H9 (cell line): ENCODE data around the gene DAD1. TPM values are rescaled to one million over a fixed set of nuclear protein-coding genes. Genes with fewer than 3 reads are reported as not detected.

Experiments used
- DNase-seq: peaks from one replicate; pipeline ENCODE4 v3.0.0-alpha.2; 2017
- H2AFZ ChIP-seq: one replicate; pipeline ENCODE4 v1.6.1; 2013; ENCODE audit warnings: mild to moderate bottlenecking, low read length, control low read depth, moderate library complexity
- H2AK5ac ChIP-seq: 2 replicates; pipeline ENCODE4 v1.6.1; 2013; ENCODE audit warnings: low read length, control low read depth, mixed read lengths; ENCODE audit not compliant: insufficient read length
- H2BK120ac ChIP-seq: one replicate; pipeline ENCODE4 v1.6.1; 2013; ENCODE audit warnings: low read depth, mild to moderate bottlenecking, low read length, control low read depth, inconsistent platforms; ENCODE audit not compliant: poor library complexity, severe bottlenecking
- H2BK12ac ChIP-seq: 2 replicates; pipeline ENCODE4 v1.6.1; 2013; ENCODE audit warnings: low read length, control low read depth, mixed read lengths, low read depth; ENCODE audit not compliant: insufficient read length
- H2BK15ac ChIP-seq: 2 replicates; pipeline ENCODE4 v1.6.1; 2013; ENCODE audit warnings: low read depth, low read length, control low read depth
- H2BK20ac ChIP-seq: one replicate; pipeline ENCODE4 v1.6.1; 2013; ENCODE audit warnings: low read depth, mild to moderate bottlenecking, low read length, control low read depth, inconsistent platforms; ENCODE audit not compliant: poor library complexity, severe bottlenecking
- H2BK5ac ChIP-seq: 2 replicates; pipeline ENCODE4 v1.6.1; 2013; ENCODE audit warnings: low read length, control low read depth, mixed read lengths; ENCODE audit not compliant: insufficient read length
- H3K14ac ChIP-seq: 2 replicates; pipeline ENCODE4 v1.6.1; 2013; ENCODE audit warnings: low read length, control low read depth; ENCODE audit not compliant: insufficient read depth
- H3K18ac ChIP-seq: 2 replicates; pipeline ENCODE4 v1.6.1; 2013; ENCODE audit warnings: low read depth, mild to moderate bottlenecking, mixed read lengths, low read length, control low read depth; ENCODE audit not compliant: insufficient read length
- H3K23ac ChIP-seq: 2 replicates; pipeline ENCODE4 v1.6.1; 2013; ENCODE audit warnings: low read length, control low read depth, mixed read lengths, low read depth; ENCODE audit not compliant: insufficient read length
- H3K23me2 ChIP-seq: 2 replicates; pipeline ENCODE4 v1.6.1; 2013; ENCODE audit warnings: low read depth, mild to moderate bottlenecking, mixed read lengths, low read length, control low read depth; ENCODE audit not compliant: insufficient read length, poor library complexity, severe bottlenecking
- H3K27ac ChIP-seq: 2 replicates; pipeline ENCODE4 v1.5.1; 2013; ENCODE audit warnings: low read length, control low read depth, mixed read lengths, low read depth; ENCODE audit not compliant: insufficient read length
- H3K27me3 ChIP-seq: 2 replicates; pipeline ENCODE4 v1.6.1; 2013; ENCODE audit warnings: low read length, control low read depth, inconsistent platforms; ENCODE audit not compliant: insufficient read depth
- H3K4ac ChIP-seq: 2 replicates; pipeline ENCODE4 v1.6.1; 2013; ENCODE audit warnings: low read depth, mild to moderate bottlenecking, control low read depth, inconsistent platforms, low read length, moderate library complexity
- H3K4me1 ChIP-seq: 2 replicates; pipeline ENCODE4 v1.6.1; 2013; ENCODE audit warnings: low read length, control low read depth, inconsistent platforms; ENCODE audit not compliant: insufficient read depth
- H3K4me2 ChIP-seq: 2 replicates; pipeline ENCODE4 v1.6.1; 2013; ENCODE audit warnings: low read length, control low read depth, mixed read lengths; ENCODE audit not compliant: insufficient read length, insufficient read depth
- H3K56ac ChIP-seq: 2 replicates; pipeline ENCODE4 v1.6.1; 2013; ENCODE audit warnings: low read depth, mild to moderate bottlenecking, mixed read lengths, low read length, control low read depth; ENCODE audit not compliant: insufficient read length
- H3K79me1 ChIP-seq: 2 replicates; pipeline ENCODE4 v1.6.1; 2013; ENCODE audit warnings: low read depth, mild to moderate bottlenecking, moderate library complexity, low read length, control low read depth, inconsistent platforms; ENCODE audit not compliant: insufficient read depth, poor library complexity, severe bottlenecking
- H3K79me2 ChIP-seq: 2 replicates; pipeline ENCODE4 v1.6.1; 2013; ENCODE audit warnings: low read length, control low read depth, inconsistent platforms; ENCODE audit not compliant: insufficient read depth
- H3K9ac ChIP-seq: 2 replicates; pipeline ENCODE4 v1.6.1; 2013; ENCODE audit warnings: low read length, control low read depth, mixed read lengths; ENCODE audit not compliant: insufficient read length; ENCODE audit errors: extremely low read depth
- H3K9me3 ChIP-seq: one replicate; pipeline ENCODE4 v1.6.1; 2013; ENCODE audit warnings: low read depth, low read length, inconsistent platforms; ENCODE audit not compliant: control insufficient read depth
- H3T11ph ChIP-seq: one replicate; pipeline ENCODE4 v1.6.1; 2013; ENCODE audit warnings: mild to moderate bottlenecking, low read length, control low read depth, inconsistent platforms
- H4K20me1 ChIP-seq: one replicate; pipeline ENCODE4 v1.6.1; 2013; ENCODE audit not compliant: control insufficient read depth, insufficient read length, insufficient read depth
- H4K5ac ChIP-seq: 2 replicates; pipeline ENCODE4 v1.6.1; 2013; ENCODE audit warnings: low read depth, mild to moderate bottlenecking, mixed read lengths, low read length, control low read depth; ENCODE audit not compliant: insufficient read length
- H4K8ac ChIP-seq: replicated peaks from 2 replicates; pipeline ENCODE4 v1.6.1; 2013; ENCODE audit warnings: low read length, control low read depth, mixed read lengths, low read depth; ENCODE audit not compliant: insufficient read length
- H4K91ac ChIP-seq: 2 replicates; pipeline ENCODE4 v1.6.1; 2013; ENCODE audit warnings: low read depth, mild to moderate bottlenecking, moderate library complexity, mixed read lengths, low read length, control low read depth; ENCODE audit not compliant: insufficient read length
- H3K27ac Mint-ChIP-seq, 3 experiments: 2 replicates in 2 of 3; 3 replicates in 1 of 3; pipeline ENCODE4 v1.8.0; 2020 to 2021; ENCODE audit warnings: mixed read lengths in 3 of 3, mild to moderate bottlenecking in 1 of 3, moderate library complexity in 1 of 3
- H3K27me3 Mint-ChIP-seq: 2 replicates; pipeline ENCODE4 v1.8.0; 2021; ENCODE audit warnings: low read depth, mild to moderate bottlenecking, moderate library complexity, mixed read lengths
- H3K36me3 Mint-ChIP-seq, 3 experiments: 2 replicates in 2 of 3; 3 replicates in 1 of 3; pipeline ENCODE4 v1.8.0; 2020 to 2021; ENCODE audit warnings: low read depth in 3 of 3, mixed read lengths in 3 of 3; ENCODE audit not compliant: insufficient read depth in 1 of 3
- H3K4me1 Mint-ChIP-seq, 2 experiments: 2 replicates each; pipeline ENCODE4 v1.8.0; 2020; ENCODE audit warnings: mixed read lengths in 2 of 2
- H3K4me3 Mint-ChIP-seq, 2 experiments: 2 replicates in 1 of 2; 3 replicates in 1 of 2; pipeline ENCODE4 v1.8.0; 2020 to 2021; ENCODE audit warnings: mild to moderate bottlenecking in 2 of 2, mixed read lengths in 2 of 2, moderate library complexity in 1 of 2
- H3K9me3 Mint-ChIP-seq, 2 experiments: 2 replicates in 1 of 2; 3 replicates in 1 of 2; pipeline ENCODE4 v1.8.0; 2020; ENCODE audit warnings: mild to moderate bottlenecking in 2 of 2, mixed read lengths in 2 of 2, moderate library complexity in 1 of 2
- WGBS: extraction: QIAGEN DNeasy Blood & Tissue Kit; methylation state at CpG from one replicate; pipeline ENCODE4 v1.1.7; 2013; ENCODE audit warnings: missing lambda C conversion rate, low lambda C conversion rate, mixed read lengths; ENCODE audit not compliant: insufficient read length; ENCODE audit errors: extremely low coverage; 5-methylcytosine and 5-hydroxymethylcytosine counted together
- total RNA-seq: library from RNA; stranded (reverse); gene quantifications from 2 replicates; pipeline ENCODE4 v1.2.1, GENCODE V29; 2021
- TF ChIP-seq, protein P1 (sequence below): fragments of 200-600 bp; sonication (generic); conservative IDR thresholded peaks from 3 replicates; pipeline ENCODE4 v1.8.0; 2021; ENCODE audit warnings: antibody characterized with exemption, mild to moderate bottlenecking

DAD1 gene
- total RNA-seq, 1 experiment from 2014 or later: 127 TPM

DNA sequence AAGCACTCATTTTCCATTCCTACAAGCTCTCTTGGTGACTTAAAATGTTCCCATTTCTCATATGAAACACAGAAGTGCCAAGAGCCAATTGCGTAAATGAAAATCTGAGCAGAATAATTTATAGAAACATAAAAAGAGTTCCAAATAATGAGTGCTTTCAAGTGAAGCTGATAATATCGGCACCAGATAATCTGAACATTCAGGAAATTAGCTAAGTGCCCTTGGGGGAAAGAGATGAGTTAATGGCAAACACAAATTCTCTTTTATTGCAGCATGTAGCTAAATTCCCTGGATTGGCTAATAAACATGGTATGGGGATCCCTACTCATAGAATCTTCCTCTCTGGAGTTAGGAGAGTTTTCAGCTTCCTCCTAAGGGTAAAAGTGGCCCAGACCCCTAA lies 46.7 kb downstream of the DAD1 start:
- no peak overlapping the region for H2BK5ac ChIP-seq
- no peak overlapping the region for H3K27ac ChIP-seq
- H2BK15ac ChIP-seq: no peak overlapping the region
- H3K9ac ChIP-seq: no peak overlapping the region
- no peaks in the 10 kb centered on the region for H3K9me3 ChIP-seq
- no peak overlapping the region for H3T11ph ChIP-seq
- Mint-ChIP-seq H3K4me1 (peaks cover 16 to 29% of the 10 kb centered on the region in 2 experiments), H3K27ac (no peak overlapping the region), H3K27me3 (peaks cover 5% of the 10 kb centered on the region), H3K4me3 (no peak overlapping the region), H3K36me3 (no peaks in the 10 kb centered on the region), H3K9me3 (0 out of 5 replicates have a peak, but pooled peaks cover 0 to 2% of the 10 kb centered on the region in 2 experiments)
- no peak overlapping the region for H3K56ac ChIP-seq
- no peak for DNase-seq
- no peak overlapping the region for H3K14ac ChIP-seq
- no peak overlapping the region for H4K91ac ChIP-seq
- H3K4ac ChIP-seq: no peak overlapping the region
- H2BK20ac ChIP-seq: no peak overlapping the region
- H2AFZ ChIP-seq: no peak overlapping the region
- H3K79me1 ChIP-seq: no peaks in the 10 kb centered on the region
- no peaks in the 10 kb centered on the region; the same call in 1 of the 2 replicates for H3K27me3 ChIP-seq
- H4K20me1 ChIP-seq: no peaks in the 10 kb centered on the region
- H3K79me2 ChIP-seq: no peaks in the 10 kb centered on the region
- no peak overlapping the region for H2BK12ac ChIP-seq
- no peak overlapping the region for H4K8ac ChIP-seq
- no peak overlapping the region for H2AK5ac ChIP-seq
- H3K23me2 ChIP-seq: no peaks in the 10 kb centered on the region
- H3K4me1 ChIP-seq: peaks cover 6% of the 10 kb centered on the region; the same call in 1 of the 2 replicates
- no peak overlapping the region for H3K18ac ChIP-seq
- no peak overlapping the region for H3K23ac ChIP-seq
- H3K4me2 ChIP-seq: no peak overlapping the region
- no peak overlapping the region for H4K5ac ChIP-seq
- H2BK120ac ChIP-seq: no peak overlapping the region
- no CpG with 5 or more reads among the region's 2 CpGs for WGBS
- TF ChIP-seq, protein P1, sequence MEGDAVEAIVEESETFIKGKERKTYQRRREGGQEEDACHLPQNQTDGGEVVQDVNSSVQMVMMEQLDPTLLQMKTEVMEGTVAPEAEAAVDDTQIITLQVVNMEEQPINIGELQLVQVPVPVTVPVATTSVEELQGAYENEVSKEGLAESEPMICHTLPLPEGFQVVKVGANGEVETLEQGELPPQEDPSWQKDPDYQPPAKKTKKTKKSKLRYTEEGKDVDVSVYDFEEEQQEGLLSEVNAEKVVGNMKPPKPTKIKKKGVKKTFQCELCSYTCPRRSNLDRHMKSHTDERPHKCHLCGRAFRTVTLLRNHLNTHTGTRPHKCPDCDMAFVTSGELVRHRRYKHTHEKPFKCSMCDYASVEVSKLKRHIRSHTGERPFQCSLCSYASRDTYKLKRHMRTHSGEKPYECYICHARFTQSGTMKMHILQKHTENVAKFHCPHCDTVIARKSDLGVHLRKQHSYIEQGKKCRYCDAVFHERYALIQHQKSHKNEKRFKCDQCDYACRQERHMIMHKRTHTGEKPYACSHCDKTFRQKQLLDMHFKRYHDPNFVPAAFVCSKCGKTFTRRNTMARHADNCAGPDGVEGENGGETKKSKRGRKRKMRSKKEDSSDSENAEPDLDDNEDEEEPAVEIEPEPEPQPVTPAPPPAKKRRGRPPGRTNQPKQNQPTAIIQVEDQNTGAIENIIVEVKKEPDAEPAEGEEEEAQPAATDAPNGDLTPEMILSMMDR: no peak
